GM12892 (cell line): Measurements from ENCODE around the gene ATXN7L3.
"Not testable (repeated sequence)": the region's sequence is repeated elsewhere in the genome, so short reads cannot be mapped to it uniquely, and the experiment has no call there.

Experiments used
- POLR2A ChIP-seq: IDR thresholded peaks from 2 replicates; pipeline ENCODE4 v1.6.1; 2011; ENCODE audit warnings: low read depth, low read length, control low read depth
- POLR2AphosphoS5 ChIP-seq: IDR thresholded peaks from 2 replicates; pipeline ENCODE4 v1.6.1; 2011; ENCODE audit warnings: low read depth, low read length, control low read depth
- TAF1 ChIP-seq: IDR thresholded peaks from 2 replicates; pipeline ENCODE4 v1.6.1; 2011; ENCODE audit warnings: low read depth, mild to moderate bottlenecking, control low read depth, low read length, borderline replicate concordance

- not testable (repeated sequence) for TF ChIP-seq POLR2AphosphoS5, TAF1, POLR2A
These were observed 38.2 kb upstream of the ATXN7L3 start for GRCh38 chr17:44237886-44238285.
